ENCODE data around the gene RUSF1.
"Not testable (repeated sequence)": the region's sequence is repeated elsewhere in the genome, so short reads cannot be mapped to it uniquely, and the experiment has no call there.

Gene RUSF1

GRCh38 chr16:31485571-31485970 is 22.6 kb downstream of the RUSF1 start:
- DNase-seq: no peak

- DNase-seq: no peak
These were observed 23.6 kb downstream of the RUSF1 start for GRCh38 chr16:31484491-31485171.

GRCh38 chr16:31484048-31484447 is 24.1 kb downstream of the RUSF1 start:
- not testable (repeated sequence) for DNase-seq

GRCh38 chr16:31483081-31483480 is 25.1 kb downstream of the RUSF1 start, which contains the start of gene SLC5A2:
Gene SLC5A2, plus strand, starts transcription at chr16:31483123. Its CDS starts 14 bp downstream, at chr16:31483137.
- DNase-seq: no peak

GRCh38 chr16:31480851-31481536 is 27.2 kb downstream of the RUSF1 start:
- DNase-seq: no peak

- DNase-seq: no peak
These were observed 28.4 kb downstream of the RUSF1 start for GRCh38 chr16:31479751-31480150.

- DNase-seq: no peak
These were observed 29.2 kb downstream of the RUSF1 start for GRCh38 chr16:31478956-31479355.

- DNase-seq: no peak
These were observed 30.7 kb downstream of the RUSF1 start for GRCh38 chr16:31477220-31478216.

GRCh38 chr16:31476303-31477219 is 31.6 kb downstream of the RUSF1 start:
- DNase-seq: no peak

GRCh38 chr16:31475946-31476302 is 32.3 kb downstream of the RUSF1 start:
- DNase-seq: no peak

GRCh38 chr16:31474773-31475738 is 33.1 kb downstream of the RUSF1 start:
- no peak for DNase-seq

- no peak for DNase-seq
These were observed 33.9 kb downstream of the RUSF1 start for GRCh38 chr16:31474173-31474714.

GRCh38 chr16:31473264-31473984 is 34.8 kb downstream of the RUSF1 start:
- no peak for DNase-seq

GRCh38 chr16:31472709-31473203 is 35.4 kb downstream of the RUSF1 start:
- DNase-seq: peak; percentile 38 to 47

- peak in 1 of 2 experiments; percentile 25 for DNase-seq
These were observed 36.1 kb downstream of the RUSF1 start, which contains the start of gene TGFB1I1 for GRCh38 chr16:31471875-31472708. Gene TGFB1I1, plus strand, starts transcription at chr16:31472152. Its CDS starts 37 bp downstream, at chr16:31472189.

GRCh38 chr16:31471241-31471874 is 36.8 kb downstream of the RUSF1 start:
- DNase-seq: no peak

GRCh38 chr16:31470615-31471014 is 37.6 kb downstream of the RUSF1 start:
- DNase-seq: no peak

- DNase-seq: no peak
These were observed 40.3 kb downstream of the RUSF1 start for GRCh38 chr16:31467858-31468257.

Data from SW 1271 (cell line).